Liver (tissue), 3 donors: ENCODE measurements around the gene MESP1.

Experiments used
- ATF3 ChIP-seq: IDR thresholded peaks from 2 replicates; pipeline ENCODE4 v1.6.1; 2016; ENCODE audit warnings: antibody characterized with exemption
- CTCF ChIP-seq: fragments of 150-350 bp; IDR thresholded peaks from 2 replicates; pipeline ENCODE4 v1.5.1; 2017; ENCODE audit warnings: improper control_type of control experiment, low read depth, low read length; ENCODE audit not compliant: missing input control
- EGR1 ChIP-seq, 2 donors: IDR thresholded peaks; 2 replicates each; pipeline ENCODE4 v1.6.1; 2016 to 2018; ENCODE audit warnings: antibody characterized with exemption in 2 of 2, low read depth in 2 of 2
- FOXA1 ChIP-seq: IDR thresholded peaks from 2 replicates; pipeline ENCODE4 v1.6.1; 2016; ENCODE audit warnings: antibody characterized with exemption
- GABPA ChIP-seq, 2 donors: IDR thresholded peaks in 1 of 2; conservative IDR thresholded peaks in 1 of 2; 2 replicates each; pipeline ENCODE4 v1.6.1; 2016; ENCODE audit warnings: antibody characterized with exemption in 2 of 2, mild to moderate bottlenecking in 1 of 2, moderate library complexity in 1 of 2
- JUND ChIP-seq, 2 donors: IDR thresholded peaks; 2 replicates each; pipeline ENCODE4 v1.6.1; 2016; ENCODE audit warnings: antibody characterized with exemption in 2 of 2
- MAX ChIP-seq: IDR thresholded peaks from 2 replicates; pipeline ENCODE4 v1.6.1; 2016; ENCODE audit warnings: antibody characterized with exemption
- RAD21 ChIP-seq, 2 donors: IDR thresholded peaks; 2 replicates each; pipeline ENCODE4 v1.6.1; 2016; ENCODE audit warnings: antibody characterized with exemption in 2 of 2, mild to moderate bottlenecking in 2 of 2
- REST ChIP-seq: IDR thresholded peaks from 2 replicates; pipeline ENCODE4 v1.6.1; 2016; ENCODE audit warnings: antibody characterized with exemption, mild to moderate bottlenecking
- RXRA ChIP-seq, 2 donors: IDR thresholded peaks; 2 replicates each; pipeline ENCODE4 v1.6.1; 2017 to 2018; ENCODE audit warnings: antibody characterized with exemption in 2 of 2, mild to moderate bottlenecking in 1 of 2
- SP1 ChIP-seq: IDR thresholded peaks from 2 replicates; pipeline ENCODE4 v1.6.1; 2018; ENCODE audit warnings: antibody characterized with exemption, mild to moderate bottlenecking
- TAF1 ChIP-seq: conservative IDR thresholded peaks from 2 replicates; pipeline ENCODE4 v1.6.1; 2016; ENCODE audit warnings: antibody characterized with exemption, mild to moderate bottlenecking
- YY1 ChIP-seq: IDR thresholded peaks from 2 replicates; pipeline ENCODE4 v1.6.1; 2016; ENCODE audit warnings: antibody characterized with exemption, mild to moderate bottlenecking
- ZBTB33 ChIP-seq: IDR thresholded peaks from 2 replicates; pipeline ENCODE4 v1.6.1; 2016; ENCODE audit warnings: antibody characterized with exemption
- donor health status: healthy.
- donor health status: healthy.

GRCh38 chr15:89783111-89783860, 32.2 kb upstream of the MESP1 start:
- TF ChIP-seq CTCF (no peak), REST (no peak), MAX (no peak), ATF3 (no peak), RAD21 (IDR thresholded peaks at IDR 0.05) (no peak), SP1 (no peak), ZBTB33 (no peak), YY1 (no peak), GABPA (IDR thresholded peaks at IDR 0.05 in 1 of 2, conservative IDR thresholded peaks at IDR 0.05 in 1 of 2) (no peak), JUND (IDR thresholded peaks at IDR 0.05) (no peak), RXRA (IDR thresholded peaks at IDR 0.05) (no peak), FOXA1 (no peak), EGR1 (IDR thresholded peaks at IDR 0.05; ENCODE audit: low read depth in 2 of 2) (no peak), TAF1 (no peak)
